Mesodermal cell (in vitro differentiated cells): Measurements from ENCODE around the gene BEST3.
"Not testable (repeated sequence)": the region's sequence is repeated elsewhere in the genome, so short reads cannot be mapped to it uniquely, and the experiment has no call there.

ENCODE experiments used
- H3K27ac ChIP-seq: 2 replicates; pipeline ENCODE4 v1.7.0; 2013; ENCODE audit warnings: mild to moderate bottlenecking, low read depth, low read length, moderate library complexity; ENCODE audit not compliant: severe bottlenecking
- H3K36me3 ChIP-seq: 2 replicates; pipeline ENCODE4 v1.7.1; 2013; ENCODE audit warnings: mild to moderate bottlenecking, low read length, moderate library complexity; ENCODE audit not compliant: control insufficient read depth, insufficient read depth
- H3K4me1 ChIP-seq: one replicate; pipeline ENCODE4 v1.7.1; 2013; ENCODE audit warnings: mild to moderate bottlenecking, low read length; ENCODE audit not compliant: insufficient read depth, control insufficient read depth, poor library complexity, severe bottlenecking
- H3K4me3 ChIP-seq: 2 replicates; pipeline ENCODE4 v1.7.0; 2013; ENCODE audit warnings: low read length, control low read depth, mild to moderate bottlenecking; ENCODE audit not compliant: insufficient read depth, poor library complexity, severe bottlenecking; ENCODE audit errors: extremely low read depth
- H3K9me3 ChIP-seq: 2 replicates; pipeline ENCODE4 v1.7.1; 2013; ENCODE audit warnings: mild to moderate bottlenecking, low read length, moderate library complexity; ENCODE audit not compliant: control insufficient read depth
- WGBS, 2 experiments: methylation state at CpG; one replicate each; pipeline ENCODE4 v1.1.5; 2013; ENCODE audit warnings: missing lambda C conversion rate in 2 of 2; ENCODE audit not compliant: insufficient coverage in 2 of 2; 5-methylcytosine and 5-hydroxymethylcytosine counted together

Gene BEST3

DNA sequence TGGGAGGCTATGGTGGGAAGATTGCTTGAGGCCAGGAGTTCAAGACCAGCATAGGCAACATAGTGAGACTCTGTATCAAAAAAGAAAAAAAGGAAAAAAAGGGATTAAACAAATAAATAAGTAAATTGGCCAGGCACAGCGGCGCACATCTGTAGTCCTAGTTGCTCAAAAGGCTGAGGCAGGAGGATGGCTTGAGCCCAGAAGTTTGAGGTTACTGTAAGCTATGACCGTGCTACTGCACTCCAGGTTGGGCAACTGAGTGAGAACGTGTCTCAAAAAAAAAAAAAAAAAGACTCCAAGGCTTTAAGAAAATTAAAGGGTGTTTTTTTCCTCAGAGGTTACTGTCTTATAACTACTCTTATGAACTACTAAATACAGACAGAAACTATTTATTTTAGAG lies 11.7 kb downstream of the BEST3 start:
- no peaks in the 10 kb centered on the region for H3K36me3 ChIP-seq
- H3K27ac ChIP-seq: no peak overlapping the region
- no peak overlapping the region for H3K4me3 ChIP-seq
- H3K9me3 ChIP-seq: no peaks in the 10 kb centered on the region
- 72 to 82% methylated on average over 3 of the region's 4 CpGs for WGBS, 2 experiments
- peaks cover 55% of the 10 kb centered on the region for H3K4me1 ChIP-seq

- no peak overlapping the region for H3K27ac ChIP-seq
- peaks cover 58% of the 10 kb centered on the region for H3K4me1 ChIP-seq
- 91 to 100% methylated on average over 2 of the region's 2 CpGs for WGBS, 2 experiments
Measured at GRCh38 chr12:69686731-69687130, 12.4 kb downstream of the BEST3 start.

DNA sequence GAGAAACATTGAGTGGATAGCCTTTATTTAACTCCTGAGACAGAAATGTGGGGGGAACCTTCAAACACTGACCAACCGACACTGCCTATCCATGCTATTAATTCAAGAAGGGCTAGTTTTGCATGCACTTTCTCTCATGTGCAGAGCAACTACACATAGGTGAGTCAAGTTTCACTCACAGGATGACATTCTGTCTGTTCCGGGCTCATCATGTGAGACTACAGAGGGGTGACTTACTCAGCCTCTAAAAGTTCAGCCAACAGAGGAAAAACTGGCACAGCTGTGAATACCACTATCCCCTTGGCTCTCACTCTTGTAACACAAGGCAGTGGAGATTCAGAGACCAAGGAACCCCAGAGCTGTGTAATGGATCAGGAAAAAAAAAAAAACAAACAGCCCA lies 13.3 kb downstream of the BEST3 start:
- Histone ChIP-seq H3K9me3 (no peaks in the 10 kb centered on the region), H3K36me3 (no peaks in the 10 kb centered on the region), H3K4me3 (no peak overlapping the region), H3K27ac (no peak overlapping the region), H3K4me1 (peaks cover 54% of the 10 kb centered on the region)
- WGBS, 2 experiments: 88 to 100% methylated on average over 1 of the region's 2 CpGs

More at GRCh38 chr12:69686731-69687130, 12.4 kb downstream of the BEST3 start:
- Histone ChIP-seq H3K36me3 (no peaks in the 10 kb centered on the region), H3K9me3 (no peaks in the 10 kb centered on the region), H3K4me3 (no peak overlapping the region)

DNA sequence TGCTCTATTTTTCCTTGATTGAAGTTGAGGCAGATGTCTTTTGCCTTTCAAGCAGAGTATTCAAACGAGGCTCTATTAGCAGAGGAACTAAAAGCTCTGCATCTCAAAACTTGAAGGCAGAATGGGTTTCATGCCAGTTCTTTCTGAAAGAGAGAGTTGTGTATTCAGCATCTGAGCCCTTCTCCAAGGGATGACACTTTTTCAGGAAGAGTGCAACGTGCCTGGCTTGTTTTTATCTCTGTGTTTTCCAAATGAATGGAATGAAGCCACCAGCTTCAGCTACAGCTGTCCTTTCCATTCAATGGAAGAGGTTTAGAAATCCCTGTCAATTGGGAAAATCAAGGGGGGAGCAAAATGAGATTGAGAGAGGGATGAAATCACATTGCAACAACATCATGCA lies 14.6 kb downstream of the BEST3 start:
- Histone ChIP-seq H3K4me3 (no peak overlapping the region), H3K9me3 (no peaks in the 10 kb centered on the region), H3K36me3 (no peaks in the 10 kb centered on the region), H3K4me1 (peaks cover 41% of the 10 kb centered on the region), H3K27ac (no peak overlapping the region)
- 28 to 75% methylated on average over 1 to 2 of the region's 2 CpGs for WGBS, 2 experiments

DNA sequence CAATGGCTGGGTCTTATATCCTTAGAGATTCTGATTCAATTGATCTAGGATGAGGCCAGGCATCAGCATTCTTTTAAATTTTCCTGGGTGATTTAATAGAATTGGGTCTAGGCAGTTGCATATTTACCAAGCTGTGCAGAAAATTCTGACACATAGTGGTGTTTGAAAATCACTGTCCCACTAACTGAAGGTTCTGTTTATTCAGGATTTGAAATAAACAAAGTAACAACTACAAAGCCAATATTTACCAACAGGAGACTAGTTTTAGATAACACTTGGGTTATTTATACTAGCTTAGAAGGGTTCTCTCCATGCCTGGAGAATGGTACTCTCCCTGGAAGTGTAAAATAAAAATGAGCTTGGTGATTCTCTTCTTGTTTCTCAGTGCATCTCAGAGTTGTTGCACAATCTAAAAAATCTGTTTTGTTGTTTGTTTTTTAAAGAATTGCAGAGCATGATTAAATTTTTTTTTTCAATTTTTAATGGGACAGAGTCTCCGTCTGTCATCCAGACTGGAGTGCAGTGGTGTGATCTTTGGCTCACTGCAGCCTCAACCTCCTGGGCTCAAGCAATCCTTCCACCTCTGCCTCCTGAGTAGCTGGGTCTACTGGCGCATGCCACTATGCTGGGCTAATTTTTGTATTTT lies 16.9 kb downstream of the BEST3 start:
- Histone ChIP-seq H3K36me3 (no peaks in the 10 kb centered on the region), H3K4me3 (no peak overlapping the region), H3K27ac (no peak overlapping the region), H3K4me1 (peaks cover 20% of the 10 kb centered on the region), H3K9me3 (no peaks in the 10 kb centered on the region)
- WGBS, 2 experiments: 96 to 100% methylated on average over 1 to 2 of the region's 2 CpGs

DNA sequence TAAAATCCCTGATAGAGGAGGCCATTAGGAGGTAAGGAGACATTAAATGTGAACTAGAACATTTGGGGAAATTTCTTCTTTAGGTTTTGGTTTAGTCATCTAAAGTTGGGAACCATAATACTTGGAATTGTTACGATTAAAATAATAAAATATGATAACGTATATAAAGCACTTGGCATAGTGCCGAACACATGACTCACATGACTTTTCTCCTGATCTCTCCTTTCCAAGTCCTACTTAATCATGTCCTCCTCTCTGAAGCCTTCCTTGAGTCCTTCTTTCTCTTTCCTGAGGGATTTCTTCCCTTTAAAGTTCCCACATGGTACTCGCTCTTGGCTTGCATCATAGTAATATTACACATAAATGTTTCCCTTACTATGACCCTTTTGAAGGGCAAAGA lies 20.0 kb downstream of the BEST3 start:
- no peaks in the 10 kb centered on the region for H3K36me3 ChIP-seq
- 100% methylated on average over 1 of the region's 4 CpGs for WGBS, 2 experiments
- H3K9me3 ChIP-seq: no peaks in the 10 kb centered on the region
- H3K4me1 ChIP-seq: peaks cover 6% of the 10 kb centered on the region
- no peak overlapping the region for H3K4me3 ChIP-seq
- H3K27ac ChIP-seq: no peak overlapping the region

DNA sequence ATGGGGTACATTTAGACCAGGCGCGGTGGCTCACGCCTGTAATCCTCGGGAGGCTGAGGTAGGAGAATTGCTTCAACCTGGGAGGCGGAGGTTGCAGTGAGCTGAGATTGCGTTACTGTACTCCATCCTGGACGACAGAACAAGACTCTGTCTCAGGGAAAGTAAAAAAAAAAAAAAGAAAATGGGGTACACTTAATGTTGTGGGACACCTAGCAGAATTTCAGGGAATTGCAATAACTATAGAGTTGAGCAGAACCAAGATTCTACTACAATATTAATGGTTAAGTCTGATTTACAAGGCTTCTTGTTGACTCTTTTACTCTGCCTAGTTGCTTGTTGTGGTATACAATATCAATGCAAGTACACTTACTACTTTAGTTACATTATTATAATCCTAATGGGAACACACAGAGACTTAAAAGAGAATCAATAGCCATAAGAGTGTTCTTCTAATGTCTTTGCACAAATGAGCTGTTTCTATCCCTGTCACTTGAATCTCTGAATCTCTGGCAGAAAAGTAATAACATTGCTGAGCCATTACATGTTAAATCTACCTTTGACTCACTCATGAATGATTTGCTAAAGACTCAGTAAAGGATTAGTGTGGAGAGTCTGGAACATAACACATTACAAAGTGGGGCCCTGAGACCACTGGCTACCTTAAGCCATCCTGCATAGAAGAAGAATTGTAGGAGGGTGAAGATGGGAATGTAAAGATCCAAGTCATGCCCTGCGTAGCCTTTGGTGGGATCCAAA lies 22.7 kb downstream of the BEST3 start:
- H3K4me1 ChIP-seq: peaks cover 3% of the 10 kb centered on the region
- WGBS, 2 experiments: 91 to 92% methylated on average over 8 of the region's 8 CpGs
- no peak overlapping the region for H3K27ac ChIP-seq
- H3K9me3 ChIP-seq: no peaks in the 10 kb centered on the region
- no peaks in the 10 kb centered on the region for H3K36me3 ChIP-seq
- H3K4me3 ChIP-seq: no peak overlapping the region

- H3K4me1 ChIP-seq: peaks cover 3% of the 10 kb centered on the region
- 93 to 100% methylated on average over 1 to 2 of the region's 2 CpGs for WGBS, 2 experiments
- H3K9me3 ChIP-seq: no peaks in the 10 kb centered on the region
- no peaks in the 10 kb centered on the region for H3K36me3 ChIP-seq
- H3K4me3 ChIP-seq: no peak overlapping the region
- H3K27ac ChIP-seq: no peak overlapping the region
Measured at GRCh38 chr12:69672195-69672594, 26.9 kb downstream of the BEST3 start.

DNA sequence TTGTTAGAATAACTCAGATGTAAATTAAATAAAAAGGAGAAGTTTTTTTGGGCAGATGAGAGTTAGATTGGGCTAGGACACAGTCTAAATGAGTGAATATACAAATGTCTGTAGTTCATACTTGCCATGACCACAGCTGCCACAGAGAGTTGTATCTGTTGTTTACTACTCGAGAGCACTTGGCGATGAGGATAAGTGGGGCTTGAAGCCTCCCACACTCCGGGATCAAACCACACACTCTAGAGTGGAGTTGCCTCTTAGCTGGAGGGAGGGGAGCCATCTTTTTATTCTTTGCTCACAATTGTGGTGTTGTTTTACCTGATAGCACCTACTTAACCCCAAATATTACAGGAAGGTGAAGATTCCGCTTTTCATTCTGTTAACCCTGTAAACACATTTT lies 27.5 kb downstream of the BEST3 start:
- no peak overlapping the region for H3K4me3 ChIP-seq
- H3K4me1 ChIP-seq: no peaks in the 10 kb centered on the region
- H3K9me3 ChIP-seq: no peaks in the 10 kb centered on the region
- H3K27ac ChIP-seq: no peak overlapping the region
- 94% methylated on average over 3 of the region's 4 CpGs; no CpG with 5 or more reads in 1 of the 2 experiments for WGBS, 2 experiments
- no peaks in the 10 kb centered on the region for H3K36me3 ChIP-seq

GRCh38 chr12:69666798-69667197 lies 32.3 kb downstream of the BEST3 start:
- WGBS, 2 experiments: 96 to 100% methylated on average over 2 of the region's 2 CpGs

GRCh38 chr12:69664930-69665377 lies 34.1 kb downstream of the BEST3 start:
- not testable (repeated sequence) for H3K36me3 ChIP-seq, H3K4me1 ChIP-seq, H3K27ac ChIP-seq, H3K9me3 ChIP-seq, H3K4me3 ChIP-seq
- 89 to 93% methylated on average over 1 to 2 of the region's 6 CpGs for WGBS, 2 experiments

More at GRCh38 chr12:69666798-69667197, 32.3 kb downstream of the BEST3 start:
- Histone ChIP-seq H3K4me1 (no peaks in the 10 kb centered on the region), H3K27ac (no peak overlapping the region), H3K9me3 (no peaks in the 10 kb centered on the region), H3K36me3 (no peaks in the 10 kb centered on the region), H3K4me3 (no peak overlapping the region)
